A549 (cell line): ENCODE results near the gene SHBG. TPM values are rescaled to one million over a fixed set of nuclear protein-coding genes. Genes with fewer than 3 reads are reported as not detected.
A peak's percentile ranks its signal among the peaks of the same experiment; 100 is the strongest.

ENCODE experiments used
- ATAC-seq, 2 experiments: fragments of 200-7000 bp in 1 of 2; fragments of >200 bp in 1 of 2; cut with Nextera tagmentation in 1 of 2; cut with Tn5 transposase in 1 of 2; 3 replicates each; pipeline versions ENCODE4 v1.8.0 to v1.9.1; 2018 to 2020; ENCODE audit warnings: mild to moderate bottlenecking in 1 of 2, moderate library complexity in 1 of 2
- CTCF ChIA-PET: fragments of 300-600 bp; sonication (Branson Sonifier 250); formaldehyde crosslinking; extraction: SDS; loops from one replicate; lab custom pipeline; 2021; ENCODE audit warnings: antibody characterized with exemption, inconsistent platforms; lab: Yijun Ruan, JAX
- POLR2A ChIA-PET: fragments of 350-600 bp; formaldehyde crosslinking; extraction: SDS; loops from one replicate; lab custom pipeline; 2021; ENCODE audit warnings: antibody characterized with exemption, inconsistent platforms; lab: Yijun Ruan, JAX
- DNase-seq, 2 experiments: peaks; one replicate each; pipeline versions ENCODE4 v3.0.0 to v3.0.0-alpha.2; 2011 to 2016; ENCODE audit warnings: low read depth in 1 of 2, low spot score in 1 of 2
- FAIRE-seq: peaks from 2 replicates; lab custom pipeline; 2011; peaks lifted over from hg19 to GRCh38; lab: Jason Lieb, UNC
- H3K27ac ChIP-seq, 2 experiments: fragments of >200 bp; sonication (Bioruptor Twin); formaldehyde crosslinking; 3 replicates each; pipeline ENCODE4 v1.5.1; 2016 to 2017
- H3K4me1 ChIP-seq: fragments of >200 bp; sonication (Bioruptor Twin); formaldehyde crosslinking; 3 replicates; pipeline ENCODE4 v1.6.1; 2016
- H3K4me2 ChIP-seq: fragments of >200 bp; sonication (Bioruptor Twin); formaldehyde crosslinking; 3 replicates; pipeline ENCODE4 v1.6.1; 2016
- H3K4me3 ChIP-seq: fragments of >200 bp; sonication (Bioruptor Twin); formaldehyde crosslinking; 3 replicates; pipeline ENCODE4 v1.5.1; 2016
- H3K9me3 ChIP-seq: fragments of >200 bp; sonication (Bioruptor Twin); formaldehyde crosslinking; 3 replicates; pipeline ENCODE4 v1.6.1; 2016
- BHLHE40 ChIP-seq: IDR thresholded peaks from 2 replicates; pipeline ENCODE4 v1.6.1; 2012; ENCODE audit warnings: low read depth, low read length, inconsistent platforms
- CBX2 ChIP-seq: fragments of 200-600 bp; sonication (generic); IDR thresholded peaks from 2 replicates; pipeline ENCODE4 v1.6.1; 2016; ENCODE audit warnings: low read depth, mild to moderate bottlenecking, borderline replicate concordance
- CBX8 ChIP-seq: fragments of 200-600 bp; sonication (generic); IDR thresholded peaks from 2 replicates; pipeline ENCODE4 v1.6.1; 2016
- CEBPB ChIP-seq, 2 experiments: fragments of >200 bp in 1 of 2; sonication (Bioruptor Twin) in 1 of 2; formaldehyde crosslinking in 1 of 2; IDR thresholded peaks; 2 replicates each; pipeline ENCODE4 v1.6.1; 2012 to 2016
- CHD4 ChIP-seq: fragments of 200-600 bp; sonication (generic); IDR thresholded peaks from 2 replicates; pipeline ENCODE4 v1.6.1; 2016; ENCODE audit warnings: antibody characterized with exemption, mild to moderate bottlenecking, borderline replicate concordance
- EHF ChIP-seq: fragments of 250-450 bp; sonication (Bioruptor Pico); IDR thresholded peaks from 2 replicates; pipeline ENCODE4 v1.5.0; 2020; ENCODE audit warnings: mild to moderate bottlenecking
- ESRRA ChIP-seq: fragments of 150-350 bp; IDR thresholded peaks from 2 replicates; pipeline ENCODE4 v1.6.1; 2014; ENCODE audit warnings: mild to moderate bottlenecking, low read length, borderline replicate concordance
- FOSB ChIP-seq: fragments of 250-450 bp; sonication (Bioruptor Pico); IDR thresholded peaks from 2 replicates; pipeline ENCODE4 v1.5.0; 2020; ENCODE audit warnings: mild to moderate bottlenecking, moderate library complexity
- HEYL ChIP-seq: fragments of 250-450 bp; sonication (Bioruptor Pico); IDR thresholded peaks from 2 replicates; pipeline ENCODE4 v1.8.0; 2021; ENCODE audit warnings: mild to moderate bottlenecking, moderate library complexity
- HOXB13 ChIP-seq: fragments of 250-450 bp; sonication (Bioruptor Pico); IDR thresholded peaks from 2 replicates; pipeline ENCODE4 v1.5.0; 2020; ENCODE audit warnings: low read depth, mild to moderate bottlenecking, moderate library complexity
- KDM1A ChIP-seq: fragments of 200-600 bp; sonication (generic); IDR thresholded peaks from 2 replicates; pipeline ENCODE4 v1.6.1; 2016; ENCODE audit warnings: low read depth, mild to moderate bottlenecking
- MAFK ChIP-seq: fragments of 450-650 bp; IDR thresholded peaks from 2 replicates; pipeline ENCODE4 v1.6.1; 2014; ENCODE audit not compliant: partially characterized antibody
- MAZ ChIP-seq: fragments of 150-350 bp; IDR thresholded peaks from 2 replicates; pipeline ENCODE4 v1.6.1; 2014; ENCODE audit warnings: antibody characterized with exemption, low read depth, low read length, borderline replicate concordance
- NR3C1 ChIP-seq: fragments of >200 bp; sonication (Bioruptor Twin); formaldehyde crosslinking; IDR thresholded peaks from 3 replicates; pipeline ENCODE4 v1.6.1; 2017
- PHF8 ChIP-seq: fragments of 200-600 bp; sonication (generic); IDR thresholded peaks from 2 replicates; pipeline ENCODE4 v1.6.1; 2016; ENCODE audit warnings: low read depth, mild to moderate bottlenecking, antibody characterized with exemption, moderate library complexity, borderline replicate concordance
- POLR2AphosphoS2 ChIP-seq: conservative IDR thresholded peaks from 2 replicates; pipeline ENCODE4 v1.6.1; 2012; ENCODE audit warnings: low read length, improper control_type of control experiment, inconsistent platforms
- RFX5 ChIP-seq: fragments of 450-650 bp; IDR thresholded peaks from 2 replicates; pipeline ENCODE4 v1.7.1; 2014; ENCODE audit warnings: antibody characterized with exemption, mild to moderate bottlenecking, moderate library complexity
- RNF2 ChIP-seq: fragments of 200-600 bp; sonication (generic); IDR thresholded peaks from 2 replicates; pipeline ENCODE4 v1.6.1; 2016; ENCODE audit warnings: low read depth, mild to moderate bottlenecking, antibody characterized with exemption, moderate library complexity, borderline replicate concordance
- TFCP2L1 ChIP-seq: fragments of 250-450 bp; sonication (Bioruptor Pico); IDR thresholded peaks from 2 replicates; pipeline ENCODE4 v1.5.0; 2021; ENCODE audit warnings: mild to moderate bottlenecking
- ZC3H11A ChIP-seq: fragments of 450-650 bp; IDR thresholded peaks from 2 replicates; pipeline ENCODE4 v1.6.1; 2014; ENCODE audit warnings: antibody characterized with exemption, mild to moderate bottlenecking
- ZFP36 ChIP-seq: fragments of 450-650 bp; IDR thresholded peaks from 2 replicates; pipeline ENCODE4 v1.6.1; 2014; ENCODE audit warnings: borderline replicate concordance; ENCODE audit not compliant: partially characterized antibody
- ZNF302 ChIP-seq: fragments of 250-450 bp; sonication (Bioruptor Pico); IDR thresholded peaks from 2 replicates; pipeline ENCODE4 v1.9.0; 2021; ENCODE audit warnings: inconsistent platforms, mild to moderate bottlenecking, moderate library complexity
- ZSCAN20 ChIP-seq: fragments of 250-450 bp; sonication (Bioruptor Pico); IDR thresholded peaks from 2 replicates; pipeline ENCODE4 v1.8.0; 2022; ENCODE audit warnings: mild to moderate bottlenecking, moderate library complexity
- WGBS: methylation state at CpG from one replicate; pipeline ENCODE4 v1.1.6; 2017; ENCODE audit errors: missing lambda C conversion rate; 5-methylcytosine and 5-hydroxymethylcytosine counted together
- polyA minus RNA-seq: library from RNA; depleted of rRNA, polyadenylated mRNA; stranded (reverse); fragments of >200 nt; gene quantifications from 2 replicates; pipeline ENCODE4 v1.2.3, GENCODE V29; 2011; rRNA and poly(A)+ RNA removed
- polyA plus RNA-seq, 4 experiments: library from polyadenylated mRNA; depleted of rRNA in 3 of 4; stranded (reverse); fragments of >200 nt; fragmentation: RNase III in 1 of 4; extraction: RNeasy Plus Mini Kit Qiagen cat#74134 plus additional on column Dnase treatment in 1 of 4; gene quantifications; 2 replicates in 3 of 4; 3 replicates in 1 of 4; pipeline ENCODE4 v1.2.3, GENCODE V29; 2011 to 2017
- TF ChIP-seq, protein P1 (sequence below): fragments of 250-450 bp; sonication (Bioruptor Pico); IDR thresholded peaks from 2 replicates; pipeline ENCODE4 v1.5.0; 2021; ENCODE audit warnings: mild to moderate bottlenecking, moderate library complexity, borderline replicate concordance
- TF ChIP-seq, protein P2 (sequence below): fragments of 450-650 bp; IDR thresholded peaks from 2 replicates; pipeline ENCODE4 v1.6.1; 2014; ENCODE audit warnings: antibody characterized with exemption
- TF ChIP-seq, protein P3 (sequence below): fragments of 250-450 bp; sonication (Bioruptor Pico); IDR thresholded peaks from 2 replicates; pipeline ENCODE4 v1.5.0; 2020; ENCODE audit warnings: low read depth, mild to moderate bottlenecking, moderate library complexity

The SHBG gene, protein sequence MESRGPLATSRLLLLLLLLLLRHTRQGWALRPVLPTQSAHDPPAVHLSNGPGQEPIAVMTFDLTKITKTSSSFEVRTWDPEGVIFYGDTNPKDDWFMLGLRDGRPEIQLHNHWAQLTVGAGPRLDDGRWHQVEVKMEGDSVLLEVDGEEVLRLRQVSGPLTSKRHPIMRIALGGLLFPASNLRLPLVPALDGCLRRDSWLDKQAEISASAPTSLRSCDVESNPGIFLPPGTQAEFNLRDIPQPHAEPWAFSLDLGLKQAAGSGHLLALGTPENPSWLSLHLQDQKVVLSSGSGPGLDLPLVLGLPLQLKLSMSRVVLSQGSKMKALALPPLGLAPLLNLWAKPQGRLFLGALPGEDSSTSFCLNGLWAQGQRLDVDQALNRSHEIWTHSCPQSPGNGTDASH
- polyA plus RNA-seq (2011; rRNA removed) (0.31 and 0.34 TPM in 2 replicates), polyA plus RNA-seq (2017; fragmentation: RNase III; extraction: RNeasy Plus Mini Kit Qiagen cat#74134 plus additional on column Dnase treatment) (0.37 to 0.63 TPM (median 0.50 TPM) in 3 replicates), polyA minus RNA-seq (0.33 TPM in 1 of 2 replicates, not detected in the other)
- 0.26 and 0.30 TPM in 2 replicates for polyA plus RNA-seq (2012; cell fraction: cytosol; rRNA removed)
- polyA plus RNA-seq (2012; cell fraction: nucleus; rRNA removed): 0.42 and 0.73 TPM in 2 replicates

DNA sequence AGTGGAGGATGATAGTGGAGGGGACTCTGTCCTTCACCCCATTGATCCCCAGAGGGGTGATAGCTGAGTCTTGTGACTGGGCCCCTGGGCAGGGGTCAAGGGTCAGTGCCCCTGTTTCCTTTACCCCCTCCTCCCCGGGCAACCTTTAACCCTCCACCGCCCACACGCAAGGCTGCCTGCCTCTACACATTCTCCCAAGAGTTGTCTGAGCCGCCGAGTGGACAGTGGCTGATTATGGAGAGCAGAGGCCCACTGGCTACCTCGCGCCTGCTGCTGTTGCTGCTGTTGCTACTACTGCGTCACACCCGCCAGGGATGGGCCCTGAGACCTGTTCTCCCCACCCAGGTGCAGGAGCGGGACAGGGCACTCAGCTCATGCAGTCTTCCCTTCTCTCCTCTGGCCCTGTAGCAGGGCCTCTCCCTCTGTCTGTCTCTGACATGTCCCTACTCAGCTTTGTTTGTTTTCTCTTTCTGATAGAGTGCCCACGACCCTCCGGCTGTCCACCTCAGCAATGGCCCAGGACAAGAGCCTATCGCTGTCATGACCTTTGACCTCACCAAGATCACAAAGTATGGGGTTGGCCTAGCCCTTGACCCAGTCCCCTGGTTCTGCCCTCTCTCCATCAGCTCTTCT is at the start of gene SHBG:
TSS of gene SHBG (plus strand) at position 197 of the 633 bp plus-strand sequence. CDS start at position 235, 38 bp downstream.
- CTCF ChIA-PET: interaction anchor here (1.3 to 8.2 kb wide), 6 partner anchors 10 to 412 kb away, joined by 3 to 191 read pairs (median 58); partner anchors contain the start of genes FXR2, TP53 and WRAP53
- WGBS: 85% methylated on average over 13 of the region's 13 CpGs
- TF ChIP-seq ZC3H11A (no peak), HEYL (CRISPR knock-in tag) (no peak), CBX2 (no peak), BHLHE40 (no peak), ZSCAN20 (CRISPR knock-in tag) (no peak), CEBPB (IDR thresholded peaks at IDR 0.05) (no peak), FOSB (CRISPR knock-in tag) (no peak), CBX8 (no peak), HOXB13 (CRISPR knock-in tag) (no peak), CHD4 (no peak), KDM1A (no peak), MAFK (no peak), RNF2 (no peak)
- TF ChIP-seq, protein P1, sequence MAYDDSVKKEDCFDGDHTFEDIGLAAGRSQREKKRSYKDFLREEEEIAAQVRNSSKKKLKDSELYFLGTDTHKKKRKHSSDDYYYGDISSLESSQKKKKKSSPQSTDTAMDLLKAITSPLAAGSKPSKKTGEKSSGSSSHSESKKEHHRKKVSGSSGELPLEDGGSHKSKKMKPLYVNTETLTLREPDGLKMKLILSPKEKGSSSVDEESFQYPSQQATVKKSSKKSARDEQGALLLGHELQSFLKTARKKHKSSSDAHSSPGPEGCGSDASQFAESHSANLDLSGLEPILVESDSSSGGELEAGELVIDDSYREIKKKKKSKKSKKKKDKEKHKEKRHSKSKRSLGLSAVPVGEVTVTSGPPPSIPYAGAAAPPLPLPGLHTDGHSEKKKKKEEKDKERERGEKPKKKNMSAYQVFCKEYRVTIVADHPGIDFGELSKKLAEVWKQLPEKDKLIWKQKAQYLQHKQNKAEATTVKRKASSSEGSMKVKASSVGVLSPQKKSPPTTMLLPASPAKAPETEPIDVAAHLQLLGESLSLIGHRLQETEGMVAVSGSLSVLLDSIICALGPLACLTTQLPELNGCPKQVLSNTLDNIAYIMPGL (CRISPR knock-in tag): no peak
- TF ChIP-seq, all 56 proteins: peak for 0
- FAIRE-seq: no peak
- H3K27ac ChIP-seq: peak within 1 kb of the TSS in 1 of 2 experiments; percentile 9; a peak in 1 of 6 replicates
- no peak within 1 kb of the TSS for H3K4me3 ChIP-seq
- no peak within 1 kb of the TSS for H3K4me2 ChIP-seq
- no peak for DNase-seq
- ATAC-seq: no peak
- POLR2A ChIA-PET: interaction anchor here (0.6 to 1.8 kb wide), 3 partner anchors 18 to 57 kb away, joined by 3 to 7 read pairs (median 3); partner anchors contain the start of gene TP53
- peaks cover 10% of the 10 kb centered on the region; the same call in 2 of the 3 replicates for H3K4me1 ChIP-seq
- no peaks in the 10 kb centered on the region for H3K9me3 ChIP-seq

DNA sequence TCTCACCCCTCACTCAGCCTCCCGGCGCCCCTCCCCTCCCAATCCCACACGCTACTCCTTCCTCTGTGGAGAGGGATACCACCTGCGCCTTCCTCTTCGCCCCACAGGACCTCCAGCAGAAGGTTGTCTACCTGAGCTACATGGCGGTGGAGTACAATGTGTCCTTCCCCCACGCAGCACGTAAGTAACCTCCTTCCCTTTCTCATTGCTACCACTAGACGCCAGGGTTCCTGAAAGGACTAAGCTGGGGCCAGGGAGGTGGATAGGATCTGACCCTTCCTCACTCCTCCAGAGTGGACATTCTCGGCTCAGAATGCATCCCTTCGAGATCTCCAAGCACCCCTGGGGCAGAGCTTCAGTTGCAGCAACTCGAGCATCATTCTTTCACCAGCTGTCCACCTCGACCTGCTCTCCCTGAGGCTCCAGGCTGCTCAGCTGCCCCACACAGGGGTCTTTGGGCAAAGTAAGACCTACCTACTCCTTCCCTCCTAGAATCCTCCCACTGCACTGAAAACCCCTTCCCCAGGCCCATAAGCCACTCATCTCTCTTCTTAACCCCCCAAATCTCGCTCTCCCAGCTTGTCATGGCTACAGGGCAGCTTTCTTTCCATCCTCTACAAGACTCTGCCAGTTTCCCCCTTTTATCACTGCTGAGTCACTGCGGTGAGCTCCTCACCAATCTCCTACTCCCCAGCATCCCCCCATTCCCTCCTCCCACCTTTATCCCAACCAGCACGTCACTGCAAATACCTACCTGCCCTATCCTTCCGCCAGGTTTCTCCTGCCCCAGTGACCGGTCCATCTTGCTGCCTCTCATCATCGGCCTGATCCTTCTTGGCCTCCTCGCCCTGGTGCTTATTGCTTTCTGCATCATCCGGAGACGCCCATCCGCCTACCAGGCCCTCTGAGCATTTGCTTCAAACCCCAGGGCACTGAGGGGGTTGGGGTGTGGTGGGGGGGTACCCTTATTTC is 49.0 kb upstream of the SHBG start:
- ATAC-seq: no peak

More for the DNA sequence above, 49.0 kb upstream of the SHBG start:
- ChIA-PET CTCF (interaction anchor here (0.6 to 12.1 kb wide), 10 partner anchors 8 to 803 kb away, joined by 3 to 184 read pairs (median 6); partner anchors contain the start of genes DNAH2, FXR2, SOX15 and TP53), POLR2A (interaction anchor here (0.6 to 2.9 kb wide), 4 partner anchors 9 to 106 kb away, joined by 3 to 30 read pairs (median 10); partner anchors contain the start of genes SOX15, TP53 and WRAP53)
- Histone ChIP-seq H3K9me3 (no peaks in the 10 kb centered on the region), H3K4me2 (no peak overlapping the region), H3K4me3 (no peak overlapping the region), H3K4me1 (peaks cover 69% of the 10 kb centered on the region), H3K27ac (peak overlapping the region in 1 of 2 experiments; percentile 79; a peak in 3 of 6 replicates)
- FAIRE-seq (no peak), DNase-seq (no peak)
- TF ChIP-seq RFX5 (no peak), ZNF302 (no peak), NR3C1 (no peak), BHLHE40 (no peak), ZFP36 (no peak), TFCP2L1 (CRISPR knock-in tag) (no peak), PHF8 (no peak), EHF (CRISPR knock-in tag) (no peak), CBX8 (no peak), ZC3H11A (no peak), MAZ (no peak), POLR2AphosphoS2 (no peak), HEYL (CRISPR knock-in tag) (no peak), ESRRA (no peak)
- TF ChIP-seq, protein P2, sequence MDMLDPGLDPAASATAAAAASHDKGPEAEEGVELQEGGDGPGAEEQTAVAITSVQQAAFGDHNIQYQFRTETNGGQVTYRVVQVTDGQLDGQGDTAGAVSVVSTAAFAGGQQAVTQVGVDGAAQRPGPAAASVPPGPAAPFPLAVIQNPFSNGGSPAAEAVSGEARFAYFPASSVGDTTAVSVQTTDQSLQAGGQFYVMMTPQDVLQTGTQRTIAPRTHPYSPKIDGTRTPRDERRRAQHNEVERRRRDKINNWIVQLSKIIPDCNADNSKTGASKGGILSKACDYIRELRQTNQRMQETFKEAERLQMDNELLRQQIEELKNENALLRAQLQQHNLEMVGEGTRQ: no peak
- TF ChIP-seq, protein P3, sequence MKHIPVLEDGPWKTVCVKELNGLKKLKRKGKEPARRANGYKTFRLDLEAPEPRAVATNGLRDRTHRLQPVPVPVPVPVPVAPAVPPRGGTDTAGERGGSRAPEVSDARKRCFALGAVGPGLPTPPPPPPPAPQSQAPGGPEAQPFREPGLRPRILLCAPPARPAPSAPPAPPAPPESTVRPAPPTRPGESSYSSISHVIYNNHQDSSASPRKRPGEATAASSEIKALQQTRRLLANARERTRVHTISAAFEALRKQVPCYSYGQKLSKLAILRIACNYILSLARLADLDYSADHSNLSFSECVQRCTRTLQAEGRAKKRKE: no peak
- 88% methylated on average over 23 of the region's 23 CpGs for WGBS
